HUES48 (cell line): ENCODE data around the gene SIAH1.
"Not testable (repeated sequence)": the region's sequence is repeated elsewhere in the genome, so short reads cannot be mapped to it uniquely, and the experiment has no call there.

Source experiments
- H3K27ac ChIP-seq: one replicate; pipeline ENCODE4 v1.7.0; 2013; ENCODE audit warnings: low read depth, low read length, inconsistent platforms
- H3K27me3 ChIP-seq: 2 replicates; pipeline ENCODE4 v1.6.1; 2013; ENCODE audit warnings: mild to moderate bottlenecking, low read length; ENCODE audit not compliant: control insufficient read depth, insufficient read depth
- H3K36me3 ChIP-seq: 2 replicates; pipeline ENCODE4 v1.6.1; 2013; ENCODE audit warnings: low read length; ENCODE audit not compliant: control insufficient read depth, insufficient read depth
- H3K4me1 ChIP-seq: 2 replicates; pipeline ENCODE4 v1.6.1; 2013; ENCODE audit warnings: mild to moderate bottlenecking, low read length; ENCODE audit not compliant: control insufficient read depth, insufficient read depth
- H3K4me3 ChIP-seq: 2 replicates; pipeline ENCODE4 v1.5.1; 2013; ENCODE audit warnings: mild to moderate bottlenecking, low read depth, low read length
- H3K9ac ChIP-seq: 2 replicates; pipeline ENCODE4 v1.6.1; 2013; ENCODE audit warnings: mild to moderate bottlenecking, low read depth, low read length, moderate library complexity
- H3K9me3 ChIP-seq: 2 replicates; pipeline ENCODE4 v1.6.1; 2013; ENCODE audit warnings: low read length; ENCODE audit not compliant: control insufficient read depth, insufficient read depth

Gene SIAH1

DNA sequence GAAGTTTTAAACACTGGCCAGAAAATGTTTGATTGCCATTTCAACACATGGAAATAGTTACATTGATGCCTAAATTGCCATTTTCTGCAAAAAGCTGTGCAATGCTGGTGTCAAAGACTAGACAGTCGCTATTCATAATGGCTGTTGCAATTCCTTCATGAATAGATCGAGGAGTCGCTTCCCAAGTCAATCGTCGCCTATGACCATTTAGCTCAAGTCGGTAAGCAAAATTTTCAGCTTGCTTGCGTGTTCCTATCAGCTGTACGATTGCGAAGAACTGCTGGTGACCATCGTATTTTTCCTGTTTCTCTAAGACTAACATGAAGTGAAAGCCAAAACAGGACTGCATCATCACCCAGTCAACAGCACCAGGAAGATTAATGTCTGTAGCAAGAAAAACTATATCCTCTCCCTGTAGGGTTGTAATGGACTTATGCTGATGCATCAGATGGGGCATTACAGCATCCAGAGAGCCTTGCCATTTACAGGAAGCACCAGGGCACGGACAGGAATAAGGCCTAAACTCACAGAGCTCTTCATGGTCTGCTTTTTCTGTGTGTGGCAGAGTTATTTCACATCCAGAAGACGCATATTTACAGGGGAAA is 23.6 kb downstream of the SIAH1 start:
- H3K9me3 ChIP-seq: no peaks in the 10 kb centered on the region
- no peak overlapping the region for H3K27ac ChIP-seq
- H3K27me3 ChIP-seq: no peaks in the 10 kb centered on the region
- H3K9ac ChIP-seq: no peak overlapping the region
- H3K36me3 ChIP-seq: peaks cover 12% of the 10 kb centered on the region
- H3K4me1 ChIP-seq: peaks cover 16% of the 10 kb centered on the region
- no peak overlapping the region for H3K4me3 ChIP-seq

DNA sequence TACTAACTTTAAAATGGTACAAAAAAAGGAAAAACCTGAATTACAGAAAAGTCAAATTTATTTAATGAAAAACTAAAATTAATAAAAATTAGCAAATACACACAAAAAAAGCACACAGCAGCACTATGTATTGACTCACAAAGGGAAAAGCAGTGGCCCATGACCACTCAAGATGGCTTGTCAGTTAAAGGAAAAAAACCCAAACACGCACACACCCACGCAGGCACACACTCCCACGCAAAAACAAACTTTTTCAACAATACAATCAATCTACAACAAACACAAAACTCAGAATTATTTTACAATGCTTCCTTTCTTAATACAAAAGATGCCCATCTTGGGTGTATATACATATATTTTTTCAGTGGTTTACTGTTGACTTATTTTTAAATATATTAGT is 24.2 kb downstream of the SIAH1 start:
- Histone ChIP-seq H3K4me3 (no peak overlapping the region), H3K4me1 (peaks cover 15% of the 10 kb centered on the region), H3K9me3 (no peaks in the 10 kb centered on the region), H3K27ac (no peak overlapping the region), H3K9ac (no peak overlapping the region), H3K27me3 (no peaks in the 10 kb centered on the region), H3K36me3 (peaks cover 13% of the 10 kb centered on the region)

DNA sequence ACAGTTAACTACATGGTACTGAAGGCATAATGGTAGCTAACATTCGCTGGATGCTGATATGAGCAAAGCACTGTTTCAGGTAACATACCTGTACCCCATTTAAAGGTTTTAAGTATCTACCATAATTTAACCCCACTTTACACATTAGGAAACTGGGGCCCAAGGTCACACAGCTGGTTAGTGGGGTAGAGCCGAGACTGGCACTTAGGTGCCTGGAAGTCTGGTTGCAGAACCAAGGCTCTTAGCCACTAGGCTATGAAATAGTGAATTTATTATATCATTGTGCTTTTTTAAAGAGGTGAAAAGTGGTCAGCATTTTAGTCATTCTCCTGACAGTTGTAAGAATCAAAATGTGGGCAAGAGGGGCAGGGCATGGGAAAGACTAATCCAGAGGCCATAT is 25.2 kb downstream of the SIAH1 start:
- Histone ChIP-seq H3K27me3 (no peaks in the 10 kb centered on the region), H3K4me1 (peaks cover 8% of the 10 kb centered on the region), H3K4me3 (no peak overlapping the region), H3K9ac (no peak overlapping the region), H3K9me3 (no peaks in the 10 kb centered on the region), H3K36me3 (peaks cover 16% of the 10 kb centered on the region), H3K27ac (no peak overlapping the region)

DNA sequence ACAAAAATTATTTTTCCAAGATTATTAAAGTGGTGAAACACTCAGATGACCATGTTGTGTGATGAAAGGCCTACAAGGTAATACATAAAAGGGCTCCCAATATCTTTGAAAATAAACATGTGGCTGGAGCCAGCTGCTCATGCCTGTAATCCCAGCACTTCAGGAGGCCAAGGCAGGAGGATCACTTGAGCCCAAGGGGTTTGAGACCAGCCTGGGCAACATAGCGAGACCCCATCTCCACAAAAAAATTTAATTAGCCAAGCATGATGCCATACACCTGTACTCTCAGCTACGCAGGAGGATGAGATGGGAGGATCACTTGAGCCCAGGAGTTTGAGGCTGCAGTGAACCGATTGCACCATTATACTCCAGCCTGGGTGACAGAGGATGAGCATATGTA is 26.8 kb downstream of the SIAH1 start:
- Histone ChIP-seq H3K36me3 (peaks cover 16% of the 10 kb centered on the region), H3K4me1 (no peaks in the 10 kb centered on the region), H3K9ac (no peak overlapping the region), H3K27ac (no peak overlapping the region), H3K4me3 (no peak overlapping the region), H3K9me3 (no peaks in the 10 kb centered on the region), H3K27me3 (no peaks in the 10 kb centered on the region)

DNA sequence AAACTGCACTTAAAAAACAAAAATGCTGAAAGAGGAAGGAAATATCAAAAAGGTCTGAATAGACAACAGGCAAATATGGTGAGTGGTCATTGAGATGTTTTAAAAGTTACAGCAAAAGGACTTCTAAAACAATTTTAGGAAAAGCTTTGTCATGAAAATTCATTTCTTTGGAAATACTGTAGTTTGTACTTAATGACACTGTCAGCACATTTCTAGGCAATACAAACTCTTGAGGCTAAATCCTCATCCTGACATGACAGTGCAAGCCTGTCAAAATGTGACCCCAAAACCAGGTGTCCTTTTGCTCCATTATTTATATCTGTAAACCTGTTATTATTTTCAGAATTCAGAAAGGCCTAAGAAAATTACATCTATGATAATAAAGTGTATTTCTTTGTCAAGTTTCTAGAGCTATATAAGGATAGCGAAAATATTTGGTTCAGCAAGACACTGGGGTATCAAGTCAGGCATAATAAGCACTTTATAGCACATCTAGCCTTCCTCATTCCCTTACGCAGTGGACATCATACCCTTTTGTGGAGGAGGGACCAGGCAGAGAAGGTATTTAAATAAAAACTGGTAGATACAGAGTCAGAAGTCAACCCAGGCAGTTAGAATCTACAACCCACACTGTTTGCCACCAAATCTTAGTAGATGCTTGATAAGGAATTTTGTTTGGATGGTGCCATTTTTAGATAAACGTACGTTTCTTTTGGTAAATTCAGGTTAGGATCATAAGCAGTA is 28.4 kb downstream of the SIAH1 start:
- H3K36me3 ChIP-seq: peaks cover 20% of the 10 kb centered on the region
- H3K9me3 ChIP-seq: no peaks in the 10 kb centered on the region
- H3K9ac ChIP-seq: no peak overlapping the region
- no peaks in the 10 kb centered on the region for H3K27me3 ChIP-seq
- H3K27ac ChIP-seq: no peak overlapping the region
- no peak overlapping the region for H3K4me3 ChIP-seq
- no peaks in the 10 kb centered on the region for H3K4me1 ChIP-seq

DNA sequence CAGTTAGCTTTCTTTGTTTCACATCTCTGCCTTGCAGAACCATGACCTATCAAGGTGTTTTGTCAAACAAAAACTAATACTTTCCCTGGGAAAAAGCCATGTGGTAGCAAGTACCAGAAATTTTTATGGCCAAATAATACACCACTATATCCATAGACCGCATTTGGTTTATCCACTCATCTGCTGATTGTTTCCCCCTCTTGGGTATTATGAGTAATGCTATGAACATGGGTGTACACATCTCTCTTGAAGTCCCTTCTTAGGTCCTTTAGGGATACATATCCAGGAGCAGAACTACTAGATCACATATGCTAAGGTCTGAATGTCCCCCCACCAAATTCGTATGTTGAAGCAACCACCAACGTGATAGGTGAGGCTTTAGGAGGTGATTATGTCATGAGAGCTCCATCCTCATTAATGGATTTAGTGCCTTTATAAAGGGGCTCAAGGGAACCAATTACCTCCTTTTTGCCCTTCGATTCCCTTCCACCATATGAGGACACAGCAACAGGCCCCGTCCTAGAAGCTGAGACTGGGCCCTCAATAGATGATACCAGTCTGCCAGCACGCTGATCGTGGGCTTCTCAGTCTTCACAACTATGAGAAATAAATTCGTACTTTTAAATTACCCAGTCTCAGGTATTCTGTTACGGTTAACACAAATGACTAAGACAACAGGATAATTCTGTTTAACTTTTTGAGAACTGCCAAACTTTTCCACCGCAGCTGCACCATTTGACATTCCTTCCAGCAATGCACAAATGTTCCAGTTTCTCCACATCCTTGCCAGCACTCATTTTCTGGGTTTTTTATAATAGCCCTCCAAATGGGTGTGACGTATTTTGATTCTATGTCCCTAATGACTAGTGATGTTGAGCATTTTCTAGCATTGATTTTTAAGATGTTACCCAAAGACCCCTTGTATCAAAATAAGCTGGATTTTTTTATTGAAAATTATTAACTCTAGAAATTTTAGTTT is 30.0 kb downstream of the SIAH1 start:
- no peak overlapping the region for H3K4me3 ChIP-seq
- H3K4me1 ChIP-seq: no peaks in the 10 kb centered on the region
- no peaks in the 10 kb centered on the region for H3K27me3 ChIP-seq
- peaks cover 29% of the 10 kb centered on the region for H3K36me3 ChIP-seq
- H3K9me3 ChIP-seq: no peaks in the 10 kb centered on the region
- no peak overlapping the region for H3K27ac ChIP-seq
- no peak overlapping the region for H3K9ac ChIP-seq

DNA sequence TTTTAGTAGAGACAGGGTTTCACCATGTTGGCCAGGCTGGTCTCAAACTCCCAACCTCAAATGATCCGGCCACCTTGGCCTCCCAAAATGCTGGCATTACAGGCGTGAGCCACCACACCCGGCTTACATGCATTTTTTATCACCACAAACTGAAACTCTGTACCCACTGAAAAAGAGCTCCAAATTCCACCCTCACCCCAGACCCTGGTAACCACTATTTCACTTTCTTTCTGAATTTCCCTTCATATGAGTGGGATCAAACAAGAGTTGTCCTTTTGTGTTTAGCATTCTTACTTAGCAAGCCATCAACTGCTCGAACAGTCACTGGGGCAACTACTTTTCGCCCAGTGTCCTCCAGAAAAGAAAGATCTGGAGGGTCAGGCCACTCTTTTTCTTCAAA is 30.8 kb downstream of the SIAH1 start:
- H3K36me3 ChIP-seq: peaks cover 36% of the 10 kb centered on the region
- H3K27ac ChIP-seq, H3K27me3 ChIP-seq, H3K9me3 ChIP-seq, H3K4me1 ChIP-seq, H3K4me3 ChIP-seq, H3K9ac ChIP-seq: not testable (repeated sequence)

DNA sequence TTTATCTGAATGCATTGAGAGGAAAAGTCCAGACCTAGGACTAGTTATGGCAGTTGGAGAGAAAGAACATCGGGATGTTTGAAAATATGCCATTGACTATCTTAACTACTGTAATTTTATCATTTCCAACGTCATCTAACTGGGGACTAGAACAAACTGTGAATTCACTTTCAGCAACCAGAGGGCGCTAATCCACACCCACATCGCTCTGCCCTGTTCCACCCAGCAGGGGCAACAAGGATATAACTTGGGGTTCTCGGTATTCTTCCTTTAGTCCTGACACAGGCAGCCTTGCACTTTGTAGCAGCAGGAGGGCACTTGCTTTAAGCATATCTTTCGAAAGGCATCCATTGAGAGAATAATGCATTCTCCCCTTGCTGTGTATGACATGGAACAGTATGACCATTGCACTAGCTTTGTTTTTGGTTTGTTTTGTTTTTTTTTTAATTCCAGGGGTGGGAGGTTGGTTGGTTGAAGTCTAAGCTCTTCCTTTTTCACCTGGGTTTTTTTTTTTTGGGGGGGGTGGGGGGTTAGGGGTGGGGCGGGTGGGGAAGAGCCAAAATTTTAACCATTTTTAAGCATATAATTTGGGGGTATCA is 31.5 kb downstream of the SIAH1 start:
- H3K9ac ChIP-seq: no peak overlapping the region
- no peak overlapping the region for H3K4me3 ChIP-seq
- no peaks in the 10 kb centered on the region for H3K4me1 ChIP-seq
- H3K9me3 ChIP-seq: no peaks in the 10 kb centered on the region
- H3K27ac ChIP-seq: no peak overlapping the region
- peaks cover 36% of the 10 kb centered on the region for H3K36me3 ChIP-seq
- H3K27me3 ChIP-seq: no peaks in the 10 kb centered on the region

DNA sequence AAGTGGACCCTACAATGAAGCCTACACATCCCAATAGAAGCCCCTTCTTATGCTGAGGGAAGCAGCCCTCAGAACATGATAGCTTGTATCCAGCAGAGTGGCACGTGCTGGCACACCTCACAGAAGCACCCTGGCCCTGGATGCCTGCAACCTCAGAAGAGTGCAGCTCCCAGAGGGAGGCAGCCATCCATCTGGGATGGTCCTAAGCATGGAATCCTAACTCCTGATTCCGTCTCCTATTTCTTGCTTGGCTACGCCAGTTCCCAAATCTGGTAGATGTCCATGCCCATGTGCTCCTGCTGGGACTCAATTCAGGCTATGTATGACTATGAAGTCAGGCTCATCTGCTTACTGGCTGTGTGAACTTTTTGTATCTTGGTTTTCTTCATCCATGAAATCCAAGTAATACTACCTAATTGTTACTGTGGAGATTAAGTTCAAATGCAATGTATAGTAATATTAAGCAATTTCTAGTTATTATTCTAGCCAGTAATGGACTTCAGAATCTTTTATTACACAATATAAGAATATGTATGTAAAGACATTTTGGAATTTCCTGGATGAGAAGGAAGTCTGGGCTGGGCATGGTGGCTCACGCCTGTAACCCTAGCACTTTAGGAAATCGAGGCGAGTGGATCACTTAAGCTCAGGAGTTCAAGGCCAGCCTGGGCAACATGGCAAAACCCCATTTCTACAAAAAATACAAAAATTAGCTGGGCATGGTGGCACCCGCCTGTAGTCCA is 32.4 kb downstream of the SIAH1 start:
- no peaks in the 10 kb centered on the region for H3K4me1 ChIP-seq
- no peaks in the 10 kb centered on the region for H3K9me3 ChIP-seq
- H3K27ac ChIP-seq: no peak overlapping the region
- no peaks in the 10 kb centered on the region for H3K27me3 ChIP-seq
- H3K4me3 ChIP-seq: no peak overlapping the region
- peaks cover 36% of the 10 kb centered on the region for H3K36me3 ChIP-seq
- H3K9ac ChIP-seq: no peak overlapping the region

DNA sequence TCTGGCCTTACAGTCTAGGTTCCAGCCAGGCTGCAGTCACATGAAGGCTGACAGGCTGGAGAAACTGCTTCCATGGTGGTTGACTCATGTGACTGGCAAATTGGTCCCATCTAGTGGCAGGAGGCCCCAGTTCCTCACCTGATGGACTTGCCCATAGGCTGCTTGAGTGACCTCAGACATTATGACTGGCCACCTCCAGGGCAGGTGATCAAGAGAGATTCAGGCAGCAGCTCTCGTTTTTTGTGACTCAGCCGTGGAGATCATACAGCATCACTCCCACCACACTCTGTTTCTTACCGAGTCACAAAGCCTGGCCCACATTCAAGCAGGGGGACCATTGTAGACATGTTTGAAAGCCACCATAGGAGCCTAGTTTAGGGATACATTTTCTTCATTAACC is 34.5 kb downstream of the SIAH1 start:
- no peaks in the 10 kb centered on the region for H3K9me3 ChIP-seq
- peaks cover 32% of the 10 kb centered on the region for H3K36me3 ChIP-seq
- no peak overlapping the region for H3K9ac ChIP-seq
- no peaks in the 10 kb centered on the region for H3K4me1 ChIP-seq
- H3K4me3 ChIP-seq: no peak overlapping the region
- no peak overlapping the region for H3K27ac ChIP-seq
- no peaks in the 10 kb centered on the region for H3K27me3 ChIP-seq
